Measurements from ENCODE around the gene MINDY4.

Gene MINDY4

DNA sequence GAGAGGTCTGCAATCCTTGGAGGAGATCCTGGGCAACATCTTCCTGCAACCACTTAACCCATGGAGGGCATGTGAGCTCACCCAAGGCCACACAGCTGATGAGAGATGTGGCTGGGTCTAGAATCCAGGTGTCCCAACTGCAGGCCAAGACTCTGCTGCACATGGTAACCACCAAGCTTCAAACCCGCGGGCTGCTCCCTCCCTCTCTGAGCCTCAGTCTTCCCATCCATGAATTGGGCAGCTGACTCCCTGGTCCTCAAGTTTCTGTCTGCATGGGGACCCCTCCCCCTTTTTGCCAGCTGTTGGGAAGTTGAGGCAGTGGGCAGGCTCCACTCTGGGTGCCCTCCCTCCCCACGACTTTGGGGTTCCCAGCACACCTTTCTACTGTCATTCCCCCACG lies 40.2 kb upstream of the MINDY4 start:
- H3K9me3 ChIP-seq (ENCODE audit: control insufficient read depth in 1 of 2, low read length in 2 of 2) = no peaks in the 10 kb centered on the region
- H3K9ac ChIP-seq (ENCODE audit: low read depth in 1 of 2, low read length in 2 of 2) = no peak overlapping the region
- no peaks in the 10 kb centered on the region for H3K4me1 ChIP-seq (ENCODE audit: control insufficient read depth in 1 of 2, insufficient read depth in 2 of 2, low read length in 2 of 2)
- H3K27me3 ChIP-seq (ENCODE audit: control insufficient read depth in 1 of 2, insufficient read depth in 2 of 2, low read length in 2 of 2) = peaks cover 0 to 5% of the 10 kb centered on the region in 2 donors
- H3K27ac ChIP-seq (ENCODE audit: low read depth, low read length) = no peak overlapping the region
- H3K36me3 ChIP-seq (ENCODE audit: control insufficient read depth in 1 of 2, insufficient read depth in 2 of 2, low read length in 2 of 2) = no peaks in the 10 kb centered on the region
- H3K4me3 ChIP-seq (ENCODE audit: low read depth in 1 of 2, low read length in 2 of 2) = no peak overlapping the region

DNA sequence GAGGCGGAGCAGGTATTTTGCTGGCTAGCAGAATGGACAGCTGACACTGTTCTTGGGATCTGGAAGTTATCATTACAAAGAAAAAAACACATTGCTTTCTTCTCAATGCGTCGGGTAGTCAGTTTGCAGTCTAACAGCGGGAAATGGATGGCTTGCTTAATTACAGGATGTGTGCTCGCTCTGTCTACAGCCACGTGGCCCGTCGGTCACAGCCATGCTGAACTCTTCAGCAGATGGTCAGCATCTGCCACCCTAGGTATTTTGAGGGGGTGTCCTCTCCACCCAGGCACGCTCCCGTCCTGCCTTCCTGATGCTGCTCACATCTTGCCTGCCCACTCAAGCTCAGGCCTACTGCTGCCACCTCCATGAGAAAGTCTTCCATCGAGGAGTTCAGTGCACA lies 39.6 kb upstream of the MINDY4 start:
- peaks cover 0 to 5% of the 10 kb centered on the region in 2 donors for H3K27me3 ChIP-seq (ENCODE audit: control insufficient read depth in 1 of 2, insufficient read depth in 2 of 2, low read length in 2 of 2)
- no peaks in the 10 kb centered on the region for H3K4me1 ChIP-seq (ENCODE audit: control insufficient read depth in 1 of 2, insufficient read depth in 2 of 2, low read length in 2 of 2)
- H3K9me3 ChIP-seq (ENCODE audit: control insufficient read depth in 1 of 2, low read length in 2 of 2) = no peaks in the 10 kb centered on the region
- H3K4me3 ChIP-seq (ENCODE audit: low read depth in 1 of 2, low read length in 2 of 2) = no peak overlapping the region
- H3K9ac ChIP-seq (ENCODE audit: low read depth in 1 of 2, low read length in 2 of 2) = no peak overlapping the region
- H3K36me3 ChIP-seq (ENCODE audit: control insufficient read depth in 1 of 2, insufficient read depth in 2 of 2, low read length in 2 of 2) = no peaks in the 10 kb centered on the region
- H3K27ac ChIP-seq (ENCODE audit: low read depth, low read length) = no peak overlapping the region

DNA sequence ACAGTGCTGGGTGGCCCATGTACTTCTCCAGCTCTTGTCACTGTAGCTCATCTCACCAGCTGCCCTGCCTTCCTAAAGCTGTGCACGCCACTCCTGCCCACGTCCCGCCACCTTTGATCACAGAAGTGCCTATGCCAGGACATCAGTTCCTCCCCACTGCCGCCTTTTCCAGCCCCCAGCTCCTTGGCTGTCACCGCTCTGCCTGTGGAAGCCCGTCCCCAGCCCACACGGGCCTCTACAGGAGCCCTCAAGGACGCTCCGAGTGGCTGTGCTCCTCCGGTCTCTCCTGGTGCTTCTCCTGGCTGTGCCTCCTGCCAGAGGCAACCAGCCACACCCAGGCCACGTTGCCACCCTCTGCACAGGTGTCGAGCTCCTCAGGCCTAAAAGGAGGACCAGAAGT lies 38.6 kb upstream of the MINDY4 start:
- Histone ChIP-seq H3K4me3 (ENCODE audit: low read depth in 1 of 2, low read length in 2 of 2) (no peak overlapping the region), H3K4me1 (ENCODE audit: control insufficient read depth in 1 of 2, insufficient read depth in 2 of 2, low read length in 2 of 2) (no peaks in the 10 kb centered on the region), H3K9me3 (ENCODE audit: control insufficient read depth in 1 of 2, low read length in 2 of 2) (no peaks in the 10 kb centered on the region), H3K27me3 (ENCODE audit: control insufficient read depth in 1 of 2, insufficient read depth in 2 of 2, low read length in 2 of 2) (peaks cover 0 to 5% of the 10 kb centered on the region in 2 donors), H3K36me3 (ENCODE audit: control insufficient read depth in 1 of 2, insufficient read depth in 2 of 2, low read length in 2 of 2) (no peaks in the 10 kb centered on the region), H3K27ac (ENCODE audit: low read depth, low read length) (no peak overlapping the region), H3K9ac (ENCODE audit: low read depth in 1 of 2, low read length in 2 of 2) (no peak overlapping the region)

DNA sequence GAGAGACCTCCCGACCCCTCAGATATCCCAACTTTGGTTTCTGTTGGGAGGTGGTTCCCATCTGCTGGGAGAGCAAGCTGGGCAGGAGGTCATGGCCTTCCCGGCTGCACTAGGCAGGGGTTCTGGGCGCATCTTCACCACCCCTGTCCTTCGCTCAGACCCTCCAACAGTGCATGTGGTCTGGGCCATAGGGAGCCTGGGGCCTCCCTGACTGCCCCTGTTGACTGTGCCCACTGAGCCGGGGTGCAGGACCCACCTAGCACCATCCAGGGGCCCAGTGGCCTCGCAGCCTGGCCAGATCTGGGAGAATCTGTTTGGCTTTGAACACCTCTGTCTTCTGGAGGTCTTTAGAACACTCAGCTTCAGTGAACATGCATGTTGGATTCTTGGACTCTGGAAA lies 38.0 kb upstream of the MINDY4 start:
- no peaks in the 10 kb centered on the region for H3K9me3 ChIP-seq (ENCODE audit: control insufficient read depth in 1 of 2, low read length in 2 of 2)

DNA sequence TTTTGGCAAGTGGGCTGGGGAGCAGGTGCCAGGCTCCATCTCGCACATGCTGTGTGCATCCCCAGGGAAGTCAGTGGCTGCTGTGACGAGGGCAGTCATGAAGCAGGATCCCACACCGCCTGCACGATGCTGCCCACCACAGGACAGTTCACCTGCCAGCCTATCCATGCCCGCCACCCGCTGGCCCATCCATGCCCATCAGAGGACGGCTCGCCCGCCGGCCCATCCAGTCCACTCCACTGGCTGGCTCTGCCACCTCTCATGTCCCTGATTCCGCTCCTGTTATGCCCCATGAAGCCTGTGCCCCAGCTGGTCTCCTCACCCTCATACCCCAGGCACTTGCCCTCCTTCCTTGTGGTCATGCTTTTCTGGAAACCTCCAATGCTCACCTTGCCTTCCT lies 37.5 kb upstream of the MINDY4 start:
- Histone ChIP-seq H3K9ac (ENCODE audit: low read depth in 1 of 2, low read length in 2 of 2) (no peak overlapping the region), H3K9me3 (ENCODE audit: control insufficient read depth in 1 of 2, low read length in 2 of 2) (no peaks in the 10 kb centered on the region), H3K36me3 (ENCODE audit: control insufficient read depth in 1 of 2, insufficient read depth in 2 of 2, low read length in 2 of 2) (no peaks in the 10 kb centered on the region), H3K4me3 (ENCODE audit: low read depth in 1 of 2, low read length in 2 of 2) (no peak overlapping the region), H3K27me3 (ENCODE audit: control insufficient read depth in 1 of 2, insufficient read depth in 2 of 2, low read length in 2 of 2) (peaks cover 0 to 5% of the 10 kb centered on the region in 2 donors), H3K4me1 (ENCODE audit: control insufficient read depth in 1 of 2, insufficient read depth in 2 of 2, low read length in 2 of 2) (no peaks in the 10 kb centered on the region), H3K27ac (ENCODE audit: low read depth, low read length) (no peak overlapping the region)

More for the DNA sequence above, 38.0 kb upstream of the MINDY4 start:
- Histone ChIP-seq H3K27me3 (ENCODE audit: control insufficient read depth in 1 of 2, insufficient read depth in 2 of 2, low read length in 2 of 2) (peaks cover 0 to 5% of the 10 kb centered on the region in 2 donors), H3K4me3 (ENCODE audit: low read depth in 1 of 2, low read length in 2 of 2) (no peak overlapping the region), H3K4me1 (ENCODE audit: control insufficient read depth in 1 of 2, insufficient read depth in 2 of 2, low read length in 2 of 2) (no peaks in the 10 kb centered on the region), H3K27ac (ENCODE audit: low read depth, low read length) (no peak overlapping the region), H3K9ac (ENCODE audit: low read depth in 1 of 2, low read length in 2 of 2) (no peak overlapping the region), H3K36me3 (ENCODE audit: control insufficient read depth in 1 of 2, insufficient read depth in 2 of 2, low read length in 2 of 2) (no peaks in the 10 kb centered on the region)

DNA sequence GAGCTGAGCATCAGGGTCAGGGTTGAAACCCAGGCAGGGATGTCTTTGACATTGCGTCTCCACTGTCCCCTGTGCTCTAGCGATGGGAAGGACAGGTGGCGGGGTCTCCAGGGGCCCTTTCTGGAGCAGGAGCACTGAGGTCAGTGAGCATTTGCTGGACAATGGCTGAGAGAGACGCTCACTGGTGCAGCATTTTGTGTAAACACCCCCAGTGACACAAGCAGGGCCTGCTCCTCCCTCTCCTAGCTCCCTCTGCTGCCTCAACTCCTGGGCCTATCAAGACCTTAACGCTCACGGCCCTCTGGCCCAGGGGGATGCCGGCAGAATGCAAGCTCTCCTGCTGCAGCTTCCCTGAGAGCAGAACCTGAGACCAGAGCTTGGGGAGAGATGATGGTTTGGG lies 36.7 kb upstream of the MINDY4 start:
- Histone ChIP-seq H3K27me3 (ENCODE audit: control insufficient read depth in 1 of 2, insufficient read depth in 2 of 2, low read length in 2 of 2) (peaks cover 0 to 5% of the 10 kb centered on the region in 2 donors), H3K4me3 (ENCODE audit: low read depth in 1 of 2, low read length in 2 of 2) (no peak overlapping the region), H3K36me3 (ENCODE audit: control insufficient read depth in 1 of 2, insufficient read depth in 2 of 2, low read length in 2 of 2) (no peaks in the 10 kb centered on the region), H3K9me3 (ENCODE audit: control insufficient read depth in 1 of 2, low read length in 2 of 2) (no peaks in the 10 kb centered on the region), H3K4me1 (ENCODE audit: control insufficient read depth in 1 of 2, insufficient read depth in 2 of 2, low read length in 2 of 2) (no peaks in the 10 kb centered on the region), H3K9ac (ENCODE audit: low read depth in 1 of 2, low read length in 2 of 2) (no peak overlapping the region), H3K27ac (ENCODE audit: low read depth, low read length) (no peak overlapping the region)

DNA sequence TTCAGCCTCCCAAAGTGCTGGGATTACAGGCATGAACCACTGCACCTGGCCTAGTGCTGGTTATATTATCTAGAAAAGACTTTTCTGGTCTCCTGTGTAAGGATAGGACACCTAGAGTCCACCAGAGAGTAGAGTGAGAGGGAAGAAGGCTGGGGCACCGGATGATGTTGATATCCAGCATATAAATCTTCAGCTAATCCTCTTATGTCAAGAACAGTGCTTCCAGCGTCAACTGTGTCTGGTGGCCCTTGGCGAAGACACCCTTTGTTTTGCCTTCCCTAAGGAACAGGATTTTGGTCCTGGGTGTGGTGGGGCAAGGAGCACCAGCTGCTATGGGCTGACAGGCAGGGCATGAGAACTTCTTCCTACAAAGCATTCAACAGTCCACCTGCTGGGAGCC lies 35.6 kb upstream of the MINDY4 start:
- Histone ChIP-seq H3K4me1 (ENCODE audit: control insufficient read depth in 1 of 2, insufficient read depth in 2 of 2, low read length in 2 of 2) (peaks cover 0 to 4% of the 10 kb centered on the region in 2 donors), H3K36me3 (ENCODE audit: control insufficient read depth in 1 of 2, insufficient read depth in 2 of 2, low read length in 2 of 2) (no peaks in the 10 kb centered on the region), H3K27ac (ENCODE audit: low read depth, low read length) (no peak overlapping the region), H3K9me3 (ENCODE audit: control insufficient read depth in 1 of 2, low read length in 2 of 2) (no peaks in the 10 kb centered on the region), H3K4me3 (ENCODE audit: low read depth in 1 of 2, low read length in 2 of 2) (no peak overlapping the region), H3K27me3 (ENCODE audit: control insufficient read depth in 1 of 2, insufficient read depth in 2 of 2, low read length in 2 of 2) (no peaks in the 10 kb centered on the region), H3K9ac (ENCODE audit: low read depth in 1 of 2, low read length in 2 of 2) (no peak overlapping the region)

DNA sequence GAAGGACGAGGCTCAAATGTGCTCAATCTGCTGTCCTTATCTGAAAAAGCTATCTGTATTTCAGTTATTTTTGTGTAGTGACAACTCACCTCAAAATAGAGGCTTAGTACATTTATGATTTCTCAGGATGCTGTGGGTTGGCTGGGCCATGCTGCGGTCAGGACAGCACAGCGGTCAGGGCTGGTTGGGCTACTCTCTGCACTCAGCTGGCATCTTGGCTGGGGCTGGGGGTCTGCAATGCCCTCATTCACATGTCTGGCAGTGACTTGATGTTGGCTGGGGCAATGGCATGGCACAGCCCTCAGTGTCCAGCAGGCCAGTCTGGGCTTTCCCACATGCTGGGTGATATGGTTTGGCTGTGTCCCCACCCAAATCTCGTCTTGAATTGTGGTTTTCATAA lies 34.9 kb upstream of the MINDY4 start:
- Histone ChIP-seq H3K36me3 (ENCODE audit: control insufficient read depth in 1 of 2, insufficient read depth in 2 of 2, low read length in 2 of 2) (no peaks in the 10 kb centered on the region), H3K9me3 (ENCODE audit: control insufficient read depth in 1 of 2, low read length in 2 of 2) (no peaks in the 10 kb centered on the region), H3K27ac (ENCODE audit: low read depth, low read length) (no peak overlapping the region), H3K4me3 (ENCODE audit: low read depth in 1 of 2, low read length in 2 of 2) (no peak overlapping the region), H3K9ac (ENCODE audit: low read depth in 1 of 2, low read length in 2 of 2) (no peak overlapping the region), H3K4me1 (ENCODE audit: control insufficient read depth in 1 of 2, insufficient read depth in 2 of 2, low read length in 2 of 2) (peaks cover 0 to 5% of the 10 kb centered on the region in 2 donors), H3K27me3 (ENCODE audit: control insufficient read depth in 1 of 2, insufficient read depth in 2 of 2, low read length in 2 of 2) (no peaks in the 10 kb centered on the region)

DNA sequence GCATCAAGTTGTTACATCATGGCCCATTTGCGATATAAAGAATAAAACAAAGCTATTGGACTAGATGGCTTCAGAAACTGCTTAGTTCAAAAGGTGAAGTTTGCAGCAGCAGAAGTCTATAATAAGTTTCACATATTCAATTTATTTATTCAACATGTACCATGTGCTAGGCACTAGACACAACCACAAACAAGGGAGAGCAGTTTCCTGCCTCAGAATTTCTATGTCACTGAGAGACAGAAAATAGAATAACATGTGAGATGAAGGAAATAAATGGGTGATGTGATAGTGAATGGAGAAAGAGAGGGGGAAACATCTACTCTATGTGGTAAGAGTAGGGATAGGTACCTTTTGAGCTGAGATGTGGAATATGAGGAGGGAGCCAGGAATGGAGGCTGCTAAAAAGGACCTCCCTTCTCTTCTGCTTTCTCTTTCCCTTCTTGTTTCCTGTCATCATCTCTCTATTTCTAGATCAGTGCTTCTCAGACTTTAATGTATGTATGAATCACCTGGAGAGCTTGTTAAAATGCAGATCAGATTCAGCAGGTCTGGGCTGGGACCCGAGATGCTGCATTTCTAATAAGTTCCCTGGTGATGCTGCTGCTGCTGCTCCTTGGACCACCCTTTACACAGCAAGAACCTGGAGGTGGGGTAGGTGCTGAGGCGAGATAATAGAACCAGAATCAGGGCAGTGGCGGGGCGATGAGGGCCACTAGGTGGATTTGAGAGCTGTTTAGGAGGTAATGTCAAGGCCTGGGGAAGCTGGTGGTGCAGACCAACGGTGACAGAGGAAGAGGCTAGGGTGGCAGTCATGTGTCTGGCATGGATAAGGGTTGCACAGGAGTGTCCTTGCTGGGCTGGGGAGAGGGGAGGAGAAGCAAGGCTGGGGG lies 32.9 kb upstream of the MINDY4 start:
- H3K36me3 ChIP-seq (ENCODE audit: control insufficient read depth in 1 of 2, insufficient read depth in 2 of 2, low read length in 2 of 2) = no peaks in the 10 kb centered on the region
- H3K9ac ChIP-seq (ENCODE audit: low read depth in 1 of 2, low read length in 2 of 2) = no peak overlapping the region
- no peak overlapping the region for H3K27ac ChIP-seq (ENCODE audit: low read depth, low read length)
- H3K27me3 ChIP-seq (ENCODE audit: control insufficient read depth in 1 of 2, insufficient read depth in 2 of 2, low read length in 2 of 2) = no peaks in the 10 kb centered on the region
- peaks cover 0 to 5% of the 10 kb centered on the region in 2 donors for H3K4me1 ChIP-seq (ENCODE audit: control insufficient read depth in 1 of 2, insufficient read depth in 2 of 2, low read length in 2 of 2)
- H3K4me3 ChIP-seq (ENCODE audit: low read depth in 1 of 2, low read length in 2 of 2) = no peak overlapping the region
- no peaks in the 10 kb centered on the region for H3K9me3 ChIP-seq (ENCODE audit: control insufficient read depth in 1 of 2, low read length in 2 of 2)

DNA sequence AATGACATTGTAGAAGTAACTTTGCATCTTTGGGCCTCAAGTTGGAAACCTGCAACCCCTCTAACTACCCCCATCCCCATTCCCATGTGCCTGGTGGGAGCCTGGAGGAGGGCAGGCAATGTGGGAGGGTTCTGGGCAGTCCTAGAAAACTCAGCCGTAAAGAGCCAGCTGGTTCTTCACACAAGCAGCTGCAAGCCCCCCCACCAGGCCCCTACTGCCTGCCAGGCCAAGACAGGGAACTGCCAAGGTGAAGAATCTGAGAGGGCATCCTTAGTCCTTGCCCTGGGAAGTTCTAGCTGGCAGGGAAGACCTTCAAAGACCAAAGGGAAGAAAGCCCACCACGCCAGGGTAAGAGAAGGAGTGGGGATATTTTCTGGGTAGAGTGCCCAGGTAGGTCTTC lies 31.5 kb upstream of the MINDY4 start:
- H3K36me3 ChIP-seq (ENCODE audit: control insufficient read depth in 1 of 2, insufficient read depth in 2 of 2, low read length in 2 of 2) = no peaks in the 10 kb centered on the region
- no peaks in the 10 kb centered on the region for H3K9me3 ChIP-seq (ENCODE audit: control insufficient read depth in 1 of 2, low read length in 2 of 2)
- H3K4me3 ChIP-seq (ENCODE audit: low read depth in 1 of 2, low read length in 2 of 2) = no peak overlapping the region
- no peak overlapping the region for H3K27ac ChIP-seq (ENCODE audit: low read depth, low read length)
- H3K9ac ChIP-seq (ENCODE audit: low read depth in 1 of 2, low read length in 2 of 2) = no peak overlapping the region
- H3K4me1 ChIP-seq (ENCODE audit: control insufficient read depth in 1 of 2, insufficient read depth in 2 of 2, low read length in 2 of 2) = peaks cover 0 to 5% of the 10 kb centered on the region in 2 donors
- H3K27me3 ChIP-seq (ENCODE audit: control insufficient read depth in 1 of 2, insufficient read depth in 2 of 2, low read length in 2 of 2) = no peaks in the 10 kb centered on the region
